Esophagus squamous epithelium (tissue), 5 donors: ENCODE results near the gene BABAM2. TPM values are rescaled to one million over a fixed set of nuclear protein-coding genes. Genes with fewer than 3 reads are reported as not detected.

Experiments used
- DNase-seq: peaks from one replicate; lab custom pipeline; 2025; lab: John Stamatoyannopoulos, UW
- H3K27ac ChIP-seq, 4 donors: fragments of 200-600 bp; sonication (generic); one replicate each; pipeline ENCODE4 v1.5.1; 2016 to 2019; ENCODE audit warnings: mild to moderate bottlenecking in 1 of 4
- H3K27me3 ChIP-seq, 4 donors: fragments of 200-600 bp; sonication (generic); 1 replicate in 3 of 4; 2 replicates in 1 of 4; pipeline versions ENCODE4 v1.5.1 to v1.6.0; 2017 to 2021; ENCODE audit warnings: antibody characterized with exemption in 1 of 4
- H3K36me3 ChIP-seq, 3 donors: fragments of 200-600 bp; sonication (generic); one replicate each; pipeline ENCODE4 v1.5.1; 2016 to 2019
- H3K4me1 ChIP-seq, 3 donors: fragments of 200-600 bp; sonication (generic); one replicate each; pipeline ENCODE4 v1.5.1; 2017 to 2019
- H3K4me3 ChIP-seq, 4 donors: fragments of 200-600 bp; sonication (generic); 1 replicate in 3 of 4; 2 replicates in 1 of 4; pipeline ENCODE4 v1.5.1; 2016 to 2019; ENCODE audit warnings: mild to moderate bottlenecking in 2 of 4, moderate library complexity in 1 of 4
- H3K9me3 ChIP-seq, 3 donors: fragments of 200-600 bp; sonication (generic); one replicate each; pipeline ENCODE4 v1.5.1; 2016 to 2019
- CTCF ChIP-seq, 6 experiments: fragments of 450-650 bp in 4 of 6; fragments of 200-600 bp in 2 of 6; sonication (generic) in 2 of 6; IDR thresholded peaks; one replicate each; pipeline ENCODE4 v1.5.1; 2016 to 2019; ENCODE audit warnings: antibody characterized with exemption in 6 of 6, mild to moderate bottlenecking in 4 of 6, moderate library complexity in 4 of 6
- POLR2A ChIP-seq, 4 donors: fragments of 450-650 bp; IDR thresholded peaks; one replicate each; pipeline ENCODE4 v1.6.1; 2017; ENCODE audit warnings: antibody characterized with exemption in 4 of 4, mild to moderate bottlenecking in 4 of 4, moderate library complexity in 3 of 4
- WGBS, 2 donors: methylation state at CpG; one replicate each; pipeline ENCODE4 v1.1.5; 2018; 5-methylcytosine and 5-hydroxymethylcytosine counted together
- intact Hi-C: fragments of 100-400 bp; cut with DNase I; formaldehyde crosslinking; loops from one replicate; pipeline ENCODE4 v1.15.0; 2022
- total RNA-seq, 4 donors: library from RNA; depleted of rRNA; stranded (reverse); fragments of >200 nt; gene quantifications; one replicate each; pipeline ENCODE4 v1.1.0, GENCODE V29; 2016
- donor health status: DM: yes; HTN: yes; CAD: no.

BABAM2 gene
- total RNA-seq, 4 donors from 2014 or later = 16.6 to 28.3 (median 24.3) TPM

DNA sequence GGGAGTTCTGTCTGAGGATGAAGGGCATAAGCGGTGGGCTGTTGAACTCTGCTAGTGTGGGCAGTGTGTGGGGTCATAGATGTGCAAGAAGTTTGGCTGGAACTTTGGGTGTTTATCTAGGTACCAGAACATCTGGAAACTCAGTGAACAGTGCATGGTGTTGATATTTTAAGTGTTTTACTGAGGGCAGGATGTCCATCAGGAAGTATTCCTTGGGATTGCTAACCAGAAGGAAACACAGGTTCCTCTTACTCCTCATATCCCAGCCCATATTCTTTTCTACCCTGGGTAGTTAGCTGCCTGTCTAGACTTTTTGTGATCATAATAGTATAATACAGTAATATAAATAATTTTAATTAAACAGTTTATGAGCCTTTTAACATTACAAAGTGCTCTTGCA lies 15.5 kb downstream of the BABAM2 start:
- peaks cover 0 to 15% (median 0%) of the 10 kb centered on the region in 3 donors for H3K4me1 ChIP-seq
- no peak overlapping the region for H3K4me3 ChIP-seq
- intact Hi-C loops = no loop called here
- no peak for TF ChIP-seq POLR2A (IDR thresholded peaks at IDR 0.05)
- no peak for TF ChIP-seq CTCF (IDR thresholded peaks at IDR 0.05)
- no peak for DNase-seq
- H3K9me3 ChIP-seq = no peaks in the 10 kb centered on the region
- no peak overlapping the region for H3K27ac ChIP-seq
- 92 to 93% methylated on average over 1 of the region's 1 CpG for WGBS, 2 donors
- no peaks in the 10 kb centered on the region for H3K27me3 ChIP-seq
- H3K36me3 ChIP-seq = no peaks in the 10 kb centered on the region

DNA sequence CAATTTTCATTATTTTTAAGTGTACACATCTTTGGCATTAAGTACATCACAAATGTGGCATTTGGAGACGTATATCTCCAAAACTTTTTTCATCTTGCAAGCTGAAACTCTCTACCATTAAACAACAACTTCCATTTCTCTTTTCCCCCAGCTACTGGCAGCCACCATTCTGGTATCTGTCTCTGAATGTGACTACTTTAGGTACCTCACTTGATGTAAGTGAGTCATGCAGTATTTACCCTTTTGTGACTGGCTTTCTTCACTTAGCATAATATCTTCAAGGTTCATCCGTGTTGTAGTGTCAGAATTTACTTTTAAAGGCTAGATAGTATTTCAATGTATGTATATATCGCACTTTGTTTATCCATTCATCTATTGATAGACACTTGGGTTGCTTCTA lies 17.0 kb downstream of the BABAM2 start:
- intact Hi-C loops = no loop called here
- H3K36me3 ChIP-seq = no peaks in the 10 kb centered on the region
- no peaks in the 10 kb centered on the region for H3K9me3 ChIP-seq
- peaks cover 0 to 15% (median 0%) of the 10 kb centered on the region in 3 donors for H3K4me1 ChIP-seq
- WGBS, 2 donors = 56 to 57% methylated on average over 3 of the region's 3 CpGs
- no peak overlapping the region for H3K4me3 ChIP-seq
- TF ChIP-seq CTCF (IDR thresholded peaks at IDR 0.05) (no peak), POLR2A (IDR thresholded peaks at IDR 0.05) (no peak)
- H3K27ac ChIP-seq = no peak overlapping the region
- DNase-seq = no peak
- H3K27me3 ChIP-seq = no peaks in the 10 kb centered on the region

GRCh38 chr2:27909901-27910300 lies 19.4 kb downstream of the BABAM2 start:
- Histone ChIP-seq H3K27me3 (no peaks in the 10 kb centered on the region), H3K4me3 (no peak overlapping the region), H3K4me1 (peaks cover 0 to 24% (median 0%) of the 10 kb centered on the region in 3 donors), H3K36me3 (no peaks in the 10 kb centered on the region), H3K27ac (no peak overlapping the region), H3K9me3 (no peaks in the 10 kb centered on the region)
- intact Hi-C loops = no loop called here
- DNase-seq = no peak
- TF ChIP-seq POLR2A (IDR thresholded peaks at IDR 0.05) (no peak), CTCF (IDR thresholded peaks at IDR 0.05) (no peak)
- 32 to 34% methylated on average over 2 of the region's 2 CpGs for WGBS, 2 donors

DNA sequence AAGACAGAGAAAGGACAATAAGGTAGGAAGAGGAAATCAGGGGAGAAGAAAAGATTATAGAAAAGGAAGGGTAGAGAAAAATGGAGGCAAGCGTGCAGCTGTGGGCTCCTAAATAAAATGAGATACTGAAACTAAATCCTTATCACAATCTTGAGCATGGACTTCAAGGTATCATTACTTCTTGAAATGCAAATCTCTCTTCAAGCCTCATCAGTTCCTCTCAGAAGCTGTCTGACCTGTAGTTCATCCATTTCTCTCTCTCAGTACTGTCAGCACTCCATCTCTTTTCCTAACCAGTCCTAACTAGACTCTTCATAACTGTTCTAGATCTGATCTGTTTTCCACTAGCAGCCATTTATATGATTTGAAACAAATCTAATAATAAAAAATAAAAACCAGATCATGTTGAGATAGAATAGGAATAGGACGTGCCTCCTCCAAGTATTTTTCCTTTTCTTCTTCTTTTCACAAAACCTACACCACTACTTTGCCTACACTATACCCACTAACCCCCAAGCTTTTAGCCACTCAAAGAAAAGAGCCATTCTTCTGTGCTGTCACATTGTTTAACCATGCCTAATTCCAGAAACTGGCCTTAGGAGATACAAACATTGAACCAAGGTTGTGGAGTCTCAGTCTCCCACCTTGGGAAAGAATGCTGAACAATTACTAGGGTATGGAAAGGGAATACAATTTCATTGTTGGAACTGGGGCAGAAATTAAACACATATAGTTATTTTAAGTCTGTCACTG lies 21.1 kb downstream of the BABAM2 start:
- WGBS, 2 donors = 94 to 97% methylated on average over 2 of the region's 2 CpGs
- Histone ChIP-seq H3K9me3 (no peaks in the 10 kb centered on the region), H3K4me3 (no peak overlapping the region), H3K4me1 (peaks cover 7 to 41% (median 12%) of the 10 kb centered on the region in 3 donors), H3K27ac (no peak overlapping the region), H3K27me3 (no peaks in the 10 kb centered on the region), H3K36me3 (no peaks in the 10 kb centered on the region)
- TF ChIP-seq CTCF (IDR thresholded peaks at IDR 0.05) (no peak), POLR2A (IDR thresholded peaks at IDR 0.05) (no peak)
- intact Hi-C loops = no loop called here
- DNase-seq = no peak

- no peaks in the 10 kb centered on the region for H3K27me3 ChIP-seq
- H3K4me1 ChIP-seq = peaks cover 7 to 49% (median 17%) of the 10 kb centered on the region in 3 donors
- H3K27ac ChIP-seq = no peak overlapping the region
- no peak overlapping the region for H3K4me3 ChIP-seq
- no peaks in the 10 kb centered on the region for H3K36me3 ChIP-seq
- TF ChIP-seq CTCF (IDR thresholded peaks at IDR 0.05) (no peak), POLR2A (IDR thresholded peaks at IDR 0.05) (no peak)
- DNase-seq = no peak
- 92 to 94% methylated on average over 2 of the region's 2 CpGs for WGBS, 2 donors
- intact Hi-C loops = no loop called here
- no peaks in the 10 kb centered on the region for H3K9me3 ChIP-seq
These were observed 22.0 kb downstream of the BABAM2 start for GRCh38 chr2:27912512-27912911.
